Measurements from ENCODE around the gene APBA1.

Gene APBA1

GRCh38 chr9:69392826-69393225, 279.3 kb downstream of the APBA1 start:
- DNase-seq: no peak

DNA sequence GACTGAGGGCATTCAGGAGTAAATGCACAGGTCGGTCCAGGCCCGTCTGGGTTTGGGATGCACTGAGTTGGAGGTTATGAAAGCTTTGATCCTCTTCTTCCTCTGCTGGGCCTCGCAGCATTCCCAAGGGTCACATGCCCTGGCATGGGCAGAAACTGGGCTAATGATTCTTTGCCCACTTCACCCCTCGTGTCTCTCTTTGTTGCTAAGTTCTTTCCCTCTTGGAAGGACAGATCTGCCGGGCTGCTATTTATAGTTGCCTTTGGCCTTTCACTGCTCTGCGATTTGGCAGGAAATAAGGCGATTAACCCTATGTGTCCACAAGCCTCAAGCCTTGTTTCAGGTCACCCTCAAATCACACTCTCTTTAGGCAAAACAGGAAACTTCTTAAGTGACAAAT, 280.2 kb downstream of the APBA1 start:
- DNase-seq: no peak

- no peak for DNase-seq
Measured at GRCh38 chr9:69391487-69391886, 280.7 kb downstream of the APBA1 start.

GRCh38 chr9:69389437-69389995, 282.7 kb downstream of the APBA1 start:
- DNase-seq: no peak

GRCh38 chr9:69388596-69388995, 283.6 kb downstream of the APBA1 start:
- DNase-seq: no peak

GRCh38 chr9:69386651-69387050, 285.5 kb downstream of the APBA1 start:
- DNase-seq: no peak

- DNase-seq: no peak
Measured at GRCh38 chr9:69385581-69386033, 286.6 kb downstream of the APBA1 start.

DNA sequence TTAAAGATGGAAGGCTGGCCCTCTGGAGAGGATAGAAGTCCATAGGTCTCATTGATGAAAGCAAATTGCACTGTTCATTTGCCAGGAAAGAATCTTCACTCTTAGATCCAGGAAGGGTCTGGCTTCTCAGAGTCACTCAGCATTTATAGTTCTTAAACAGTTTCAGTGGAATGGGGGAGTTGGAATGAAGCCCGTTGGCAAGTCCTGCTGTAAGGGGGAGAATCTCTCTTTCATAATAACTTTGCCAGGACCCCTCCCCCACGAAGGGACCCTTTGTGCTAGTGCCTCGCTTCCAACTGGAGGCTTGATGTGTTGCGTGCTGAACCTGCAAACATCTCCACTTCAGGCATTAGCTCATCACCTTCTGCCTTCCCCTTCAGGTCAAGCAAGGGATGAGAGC, 290.0 kb downstream of the APBA1 start:
- DNase-seq: no peak

DNA sequence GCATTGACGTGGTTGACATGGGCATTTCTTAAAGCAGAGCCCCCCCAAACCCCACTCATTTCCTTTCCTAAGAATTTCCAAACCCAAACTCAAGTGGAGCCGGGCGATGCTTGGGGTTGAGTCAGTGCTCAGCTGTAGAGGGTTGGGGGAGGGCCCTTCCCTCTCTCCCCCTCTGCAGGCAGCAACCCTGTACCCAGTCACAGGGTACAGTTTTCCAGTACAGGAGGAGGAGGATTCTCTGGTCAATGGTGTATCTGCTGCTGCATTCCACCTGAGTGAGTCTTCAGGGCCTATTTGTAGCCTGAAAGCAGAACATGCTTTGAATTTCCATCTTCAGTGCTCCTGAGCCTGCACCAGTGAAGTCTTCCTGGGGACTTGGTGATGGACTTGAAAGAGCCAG, 291.4 kb downstream of the APBA1 start:
- no peak for DNase-seq

DNA sequence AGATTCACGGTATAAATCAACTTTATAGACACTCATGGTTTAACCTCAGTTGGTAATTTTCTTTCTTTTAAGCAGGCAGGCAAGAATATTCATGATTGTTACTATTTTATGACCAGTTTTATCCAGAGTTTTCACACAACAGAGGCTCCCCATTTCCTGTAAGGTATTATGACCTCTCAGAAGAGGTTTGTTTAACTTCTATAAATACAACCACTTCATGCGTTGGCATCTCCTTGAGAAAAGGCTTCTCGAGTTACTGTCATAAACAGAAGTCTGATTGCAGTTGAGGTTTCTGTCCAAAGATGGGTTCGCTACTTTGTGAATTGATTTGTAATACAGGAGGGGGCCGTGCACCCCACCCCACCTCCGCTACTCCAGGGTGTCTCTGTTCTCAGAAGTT, 291.9 kb downstream of the APBA1 start:
- no peak for DNase-seq

GRCh38 chr9:69379270-69379982, 292.7 kb downstream of the APBA1 start:
- no peak for DNase-seq

DNA sequence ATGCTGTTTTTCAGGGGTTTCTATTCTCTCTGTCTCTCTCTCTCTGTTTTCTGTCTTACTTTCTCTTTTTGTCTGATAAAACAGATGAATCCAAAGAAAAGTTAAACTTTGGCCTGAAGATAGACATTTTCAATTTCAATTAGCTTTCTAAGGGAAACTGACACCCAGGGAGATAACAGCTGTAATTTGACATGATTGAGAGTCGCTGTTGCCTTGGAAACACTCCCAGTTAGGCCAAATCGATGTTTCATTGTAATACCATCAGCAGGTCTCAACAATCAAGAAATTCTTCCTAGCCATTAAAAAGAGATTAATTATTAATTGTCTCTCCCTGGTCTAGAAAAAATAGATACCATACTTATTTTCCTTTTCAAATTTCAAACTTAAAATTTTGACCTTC, 294.2 kb downstream of the APBA1 start:
- no peak for DNase-seq

Data from T-helper 1 cell (primary cell).